BLaER1 treated with 17β-estradiol and CSF1 and Interleukin-3, amounts not matched to agents 10 nM and 100 nM (cell line): Measurements from ENCODE around the gene TNFSF12.

ENCODE experiments used
- H3K27ac ChIP-seq, 11 experiments: shearing (Covaris generic); formaldehyde crosslinking; 2 replicates each; pipeline ENCODE4 v1.8.1; 2022
- H3K27me3 ChIP-seq, 11 experiments: shearing (Covaris generic); formaldehyde crosslinking; 2 replicates each; pipeline ENCODE4 v1.8.1; 2022
- H3K36me3 ChIP-seq, 11 experiments: shearing (Covaris generic); formaldehyde crosslinking; 2 replicates each; pipeline ENCODE4 v1.8.1; 2022
- H3K4me1 ChIP-seq, 10 experiments: shearing (Covaris generic); formaldehyde crosslinking; 2 replicates each; pipeline ENCODE4 v1.8.1; 2022
- H3K4me2 ChIP-seq, 11 experiments: shearing (Covaris generic); formaldehyde crosslinking; 2 replicates each; pipeline ENCODE4 v1.8.1; 2022
- H3K4me3 ChIP-seq, 10 experiments: shearing (Covaris generic); formaldehyde crosslinking; 2 replicates each; pipeline ENCODE4 v1.8.1; 2022
- H3K9ac ChIP-seq, 11 experiments: shearing (Covaris generic); formaldehyde crosslinking; 2 replicates each; pipeline ENCODE4 v1.8.1; 2022
- H3K9me3 ChIP-seq, 11 experiments: shearing (Covaris generic); formaldehyde crosslinking; replicated peaks in 1 of 11; 2 replicates each; pipeline ENCODE4 v1.8.1; 2022
- H4K20me1 ChIP-seq, 11 experiments: shearing (Covaris generic); formaldehyde crosslinking; 2 replicates each; pipeline ENCODE4 v1.8.1; 2022
- Cebpa-rat ChIP-seq, 11 experiments: shearing (Covaris generic); IDR thresholded peaks; 2 replicates each; pipeline ENCODE4 v1.8.1; 2022

Gene TNFSF12

GRCh38 chr17:7538050-7538449 is 10.8 kb upstream of the TNFSF12 start:
- H3K4me2 ChIP-seq = no peak overlapping the region
- H3K9me3 ChIP-seq = peaks cover 18 to 27% (median 23%) of the 10 kb centered on the region in 11 experiments
- H3K27ac ChIP-seq = no peak overlapping the region
- no peak overlapping the region for H3K9ac ChIP-seq
- peaks cover 0 to 23% (median 13%) of the 10 kb centered on the region in 10 experiments; a peak in 16 of 20 replicates for H3K4me1 ChIP-seq
- H4K20me1 ChIP-seq = no peaks in the 10 kb centered on the region
- TF ChIP-seq Cebpa-rat (IDR thresholded peaks at IDR 0.05) = no peak
- peaks cover 0 to 4% (median 0%) of the 10 kb centered on the region in 11 experiments; a peak in 2 of 22 replicates for H3K36me3 ChIP-seq
- no peaks in the 10 kb centered on the region for H3K27me3 ChIP-seq
- H3K4me3 ChIP-seq = no peak overlapping the region

GRCh38 chr17:7538891-7539545 is 9.8 kb upstream of the TNFSF12 start:
- Histone ChIP-seq H3K9ac (peak overlapping the region in 1 of 11 experiments; percentile 29; a peak in 2 of 22 replicates), H3K4me2 (peak overlapping the region in 6 of 11 experiments; percentile 20 to 62 (median 50); a peak in 11 of 22 replicates), H3K27me3 (no peaks in the 10 kb centered on the region), H3K27ac (peak overlapping the region in 1 of 11 experiments; percentile 23; a peak in 2 of 22 replicates), H3K4me3 (no peak overlapping the region), H3K4me1 (peaks cover 0 to 28% (median 13%) of the 10 kb centered on the region in 10 experiments; a peak in 17 of 20 replicates), H3K9me3 (peaks cover 18 to 27% (median 23%) of the 10 kb centered on the region in 11 experiments), H3K36me3 (peaks cover 0 to 4% (median 0%) of the 10 kb centered on the region in 11 experiments; a peak in 2 of 22 replicates), H4K20me1 (no peaks in the 10 kb centered on the region)
- TF ChIP-seq Cebpa-rat (IDR thresholded peaks at IDR 0.05) = no peak

GRCh38 chr17:7541074-7541621 is 7.7 kb upstream of the TNFSF12 start:
- TF ChIP-seq Cebpa-rat (IDR thresholded peaks at IDR 0.05) = no peak
- Histone ChIP-seq H3K27me3 (no peaks in the 10 kb centered on the region), H4K20me1 (no peaks in the 10 kb centered on the region), H3K4me1 (peaks cover 8 to 32% (median 17%) of the 10 kb centered on the region in 10 experiments; a peak in 17 of 20 replicates), H3K9me3 (peaks cover 18 to 27% (median 23%) of the 10 kb centered on the region in 11 experiments), H3K4me2 (no peak overlapping the region), H3K36me3 (peaks cover 0 to 4% (median 0%) of the 10 kb centered on the region in 11 experiments; a peak in 2 of 22 replicates), H3K4me3 (no peak overlapping the region), H3K27ac (no peak overlapping the region), H3K9ac (no peak overlapping the region)

GRCh38 chr17:7544911-7545310 is 3.9 kb upstream of the TNFSF12 start:
- Histone ChIP-seq H3K36me3 (no peaks in the 10 kb centered on the region), H3K4me2 (no peak overlapping the region), H3K9ac (no peak overlapping the region), H3K4me1 (peaks cover 16 to 50% (median 36%) of the 10 kb centered on the region in 10 experiments), H3K27ac (no peak overlapping the region), H4K20me1 (no peaks in the 10 kb centered on the region), H3K9me3 (no peaks in the 10 kb centered on the region), H3K4me3 (no peak overlapping the region), H3K27me3 (no peaks in the 10 kb centered on the region)
- TF ChIP-seq Cebpa-rat (IDR thresholded peaks at IDR 0.05) = no peak

GRCh38 chr17:7549401-7550055 is 670 bp downstream of the TNFSF12 start:
- peak overlapping the region; percentile 50 to 80 (median 68); a peak in 19 of 20 replicates for H3K4me3 ChIP-seq
- H3K9me3 ChIP-seq = no peaks in the 10 kb centered on the region
- H3K4me2 ChIP-seq = peak overlapping the region; percentile 85 to 99 (median 95)
- H3K27me3 ChIP-seq = no peaks in the 10 kb centered on the region
- H3K4me1 ChIP-seq = peaks cover 59 to 75% (median 71%) of the 10 kb centered on the region in 10 experiments
- H3K36me3 ChIP-seq = no peaks in the 10 kb centered on the region; a peak in 1 of 22 replicates
- H3K27ac ChIP-seq = peak overlapping the region; percentile 60 to 92 (median 87)
- H4K20me1 ChIP-seq = no peaks in the 10 kb centered on the region
- no peak for TF ChIP-seq Cebpa-rat (IDR thresholded peaks at IDR 0.05)
- H3K9ac ChIP-seq = peak overlapping the region; percentile 68 to 88 (median 77); a peak in 21 of 22 replicates

GRCh38 chr17:7550344-7550743 is 1.5 kb downstream of the TNFSF12 start:
- H3K4me3 ChIP-seq = peak overlapping the region in 6 of 10 experiments; percentile 66 to 80 (median 74); a peak in 11 of 20 replicates
- H3K4me2 ChIP-seq = peak overlapping the region; percentile 85 to 99 (median 95)
- no peaks in the 10 kb centered on the region; a peak in 1 of 22 replicates for H3K36me3 ChIP-seq
- peaks cover 67 to 83% (median 76%) of the 10 kb centered on the region in 10 experiments for H3K4me1 ChIP-seq
- H3K9ac ChIP-seq = peak overlapping the region in 7 of 11 experiments; percentile 73 to 88 (median 77); a peak in 8 of 22 replicates
- no peaks in the 10 kb centered on the region for H4K20me1 ChIP-seq
- TF ChIP-seq Cebpa-rat (IDR thresholded peaks at IDR 0.05) = no peak
- no peaks in the 10 kb centered on the region for H3K9me3 ChIP-seq
- H3K27ac ChIP-seq = peak overlapping the region; percentile 71 to 92 (median 87); a peak in 19 of 22 replicates
- no peaks in the 10 kb centered on the region for H3K27me3 ChIP-seq

- no peaks in the 10 kb centered on the region; a peak in 1 of 22 replicates for H3K36me3 ChIP-seq
- no peak overlapping the region; a peak in 1 of 20 replicates for H3K4me3 ChIP-seq
- no peaks in the 10 kb centered on the region for H3K27me3 ChIP-seq
- no peak for TF ChIP-seq Cebpa-rat (IDR thresholded peaks at IDR 0.05)
- peaks cover 71 to 93% (median 83%) of the 10 kb centered on the region in 10 experiments for H3K4me1 ChIP-seq
- peak overlapping the region; percentile 85 to 99 (median 95) for H3K4me2 ChIP-seq
- H3K9me3 ChIP-seq = no peaks in the 10 kb centered on the region
- no peaks in the 10 kb centered on the region for H4K20me1 ChIP-seq
- peak overlapping the region; percentile 71 to 92 (median 87); a peak in 21 of 22 replicates for H3K27ac ChIP-seq
- H3K9ac ChIP-seq = peak overlapping the region; percentile 12 to 88 (median 78); a peak in 16 of 22 replicates
These were observed 2.5 kb downstream of the TNFSF12 start for GRCh38 chr17:7551396-7551795.

GRCh38 chr17:7552621-7553051 is 3.8 kb downstream of the TNFSF12 start:
- Histone ChIP-seq H3K4me1 (peaks cover 71 to 97% (median 90%) of the 10 kb centered on the region in 10 experiments), H3K27me3 (no peaks in the 10 kb centered on the region), H3K9ac (peak overlapping the region; percentile 74 to 88 (median 78)), H3K4me3 (peak overlapping the region in 6 of 10 experiments; percentile 5 to 59 (median 34); a peak in 6 of 20 replicates), H3K36me3 (peaks cover 0 to 6% (median 0%) of the 10 kb centered on the region in 11 experiments; a peak in 1 of 22 replicates), H3K9me3 (no peaks in the 10 kb centered on the region), H3K4me2 (peak overlapping the region; percentile 85 to 100 (median 95)), H4K20me1 (no peaks in the 10 kb centered on the region), H3K27ac (peak overlapping the region; percentile 71 to 92 (median 87))
- TF ChIP-seq Cebpa-rat (IDR thresholded peaks at IDR 0.05) = peak in 5 of 11 experiments; percentile 16 to 72 (median 35); a peak in 5 of 22 replicates
